22Rv1 (cell line): ENCODE results near the gene AGO3.

Experiments
- CTCF ChIP-seq: fragments of 450-650 bp; IDR thresholded peaks from 2 replicates; pipeline ENCODE4 v1.5.1; 2017; ENCODE audit warnings: mild to moderate bottlenecking
- ZFX ChIP-seq: fragments of 450-650 bp; IDR thresholded peaks from 2 replicates; pipeline ENCODE4 v1.6.1; 2017; ENCODE audit warnings: antibody characterized with exemption, borderline replicate concordance

DNA sequence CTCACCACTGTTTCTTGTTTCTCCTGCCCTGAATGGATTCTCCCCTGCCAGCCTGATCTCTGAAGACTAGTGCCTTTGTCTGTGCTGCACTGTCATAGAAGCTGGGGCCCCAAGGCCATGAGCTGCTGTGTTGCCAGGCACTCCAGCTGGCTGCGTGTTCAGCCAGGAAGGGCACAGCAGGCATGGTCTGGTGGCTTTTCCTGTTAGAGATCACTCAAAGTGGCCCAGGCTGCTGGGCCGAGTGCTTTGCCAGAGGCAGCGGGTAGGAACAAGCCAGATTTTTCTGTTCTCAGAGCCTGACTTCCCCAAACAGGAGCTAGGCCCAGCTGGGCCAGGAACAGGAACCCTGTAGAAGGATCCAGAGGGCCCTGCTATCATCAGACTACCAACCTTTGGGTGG lies 163.0 kb downstream of the AGO3 start:
- TF ChIP-seq CTCF (no peak), ZFX (no peak)
